Hematopoietic multipotent progenitor cell (in vitro differentiated cells): ENCODE measurements around the gene GBA3. TPM values are rescaled to one million over a fixed set of nuclear protein-coding genes. Genes with fewer than 3 reads are reported as not detected.

ENCODE experiments used
- DNase-seq, 3 donors: peaks; one replicate each; pipeline ENCODE4 v3.0.0-alpha.2; 2011 to 2015; ENCODE audit warnings: low read depth in 2 of 3, low spot score in 2 of 3
- total RNA-seq: library from RNA; depleted of rRNA; stranded (reverse); fragments of >200 nt; gene quantifications from one replicate; pipeline ENCODE4 v1.2.3, GENCODE V29; 2012

Gene GBA3
- total RNA-seq, 1 donor = under 0.01 TPM

- DNase-seq = no peak
These were observed 85.9 kb downstream of the GBA3 start for GRCh38 chr4:22778547-22779163.

GRCh38 chr4:22780317-22780716 lies 87.6 kb downstream of the GBA3 start:
- no peak for DNase-seq

GRCh38 chr4:22780797-22781196 lies 88.1 kb downstream of the GBA3 start:
- no peak for DNase-seq

- peak in 2 of 3 donors; percentile 51 to 69 for DNase-seq
These were observed 95.1 kb downstream of the GBA3 start for GRCh38 chr4:22787753-22788375.

GRCh38 chr4:22790631-22791030 lies 97.9 kb downstream of the GBA3 start:
- DNase-seq = no peak

GRCh38 chr4:22794732-22795131 lies 102.0 kb downstream of the GBA3 start:
- no peak for DNase-seq

GRCh38 chr4:22801391-22801790 lies 108.7 kb downstream of the GBA3 start:
- no peak for DNase-seq

GRCh38 chr4:22802876-22803275 lies 110.1 kb downstream of the GBA3 start:
- no peak for DNase-seq

GRCh38 chr4:22803512-22803911 lies 110.8 kb downstream of the GBA3 start:
- DNase-seq = no peak

GRCh38 chr4:22814906-22815305 lies 122.2 kb downstream of the GBA3 start:
- DNase-seq = no peak

- no peak for DNase-seq
These were observed 131.4 kb downstream of the GBA3 start for GRCh38 chr4:22824091-22824490.

- no peak for DNase-seq
These were observed 149.8 kb downstream of the GBA3 start for GRCh38 chr4:22842360-22843018.

- no peak for DNase-seq
These were observed 155.6 kb downstream of the GBA3 start for GRCh38 chr4:22848332-22848731.

GRCh38 chr4:22850055-22850454 lies 157.3 kb downstream of the GBA3 start:
- no peak for DNase-seq

- no peak for DNase-seq
These were observed 157.9 kb downstream of the GBA3 start for GRCh38 chr4:22850630-22851029.

- no peak for DNase-seq
These were observed 164.7 kb downstream of the GBA3 start for GRCh38 chr4:22857411-22857810.

- DNase-seq = no peak
These were observed 166.6 kb downstream of the GBA3 start for GRCh38 chr4:22859318-22859717.

Other genes starting within 250 kb of the GBA3 start
- gene ADGRA3, start 176.9 kb upstream of the GBA3 start, total RNA-seq = 13.7 TPM